ENCODE measurements around the gene DAGLA.

The DAGLA gene

GRCh38 chr11:61709572-61709971 is 29.4 kb downstream of the DAGLA start:
- no peak for DNase-seq (ENCODE audit: low spot score)

DNA sequence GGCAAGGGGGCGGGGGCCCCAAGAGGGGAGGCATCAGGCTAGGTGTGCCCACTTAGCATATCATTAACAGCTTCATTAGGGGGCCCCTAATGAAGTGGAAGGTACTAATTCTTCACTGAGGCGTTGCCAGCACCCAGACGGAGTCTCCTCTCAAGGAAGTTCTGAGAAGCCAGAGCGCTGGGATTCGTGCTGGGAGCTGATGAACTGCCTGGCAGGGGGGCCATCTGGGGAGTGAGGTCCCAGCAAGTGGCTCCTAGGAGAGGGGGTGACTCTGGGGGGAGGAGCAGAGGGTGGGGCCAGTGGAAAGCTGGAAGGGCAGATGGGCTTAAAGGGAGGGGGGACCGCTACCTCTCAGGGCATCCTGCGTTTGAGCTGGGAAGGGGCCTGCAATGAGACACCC is 29.8 kb downstream of the DAGLA start:
- DNase-seq (ENCODE audit: low spot score): no peak

DNA sequence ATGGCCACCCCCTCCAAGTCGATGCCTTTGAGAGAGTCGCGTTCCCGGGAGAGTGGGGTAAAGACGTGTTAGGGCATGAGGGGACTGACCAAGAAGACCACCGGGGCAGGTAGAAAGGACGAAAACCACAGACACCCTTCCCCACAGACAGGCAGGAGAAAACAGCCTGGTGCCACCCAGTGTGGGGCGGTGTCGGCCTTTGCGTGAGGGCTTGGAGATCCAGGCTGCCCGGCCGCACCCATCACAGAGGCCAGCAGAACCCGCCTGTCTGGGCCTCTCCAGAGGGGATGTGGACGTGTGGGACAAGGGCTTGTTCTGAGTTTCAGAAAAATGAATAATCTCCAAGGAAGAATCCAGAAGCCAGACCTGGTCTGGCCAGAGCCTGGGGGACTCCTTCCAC is 30.8 kb downstream of the DAGLA start:
- no peak for DNase-seq (ENCODE audit: low spot score)

DNA sequence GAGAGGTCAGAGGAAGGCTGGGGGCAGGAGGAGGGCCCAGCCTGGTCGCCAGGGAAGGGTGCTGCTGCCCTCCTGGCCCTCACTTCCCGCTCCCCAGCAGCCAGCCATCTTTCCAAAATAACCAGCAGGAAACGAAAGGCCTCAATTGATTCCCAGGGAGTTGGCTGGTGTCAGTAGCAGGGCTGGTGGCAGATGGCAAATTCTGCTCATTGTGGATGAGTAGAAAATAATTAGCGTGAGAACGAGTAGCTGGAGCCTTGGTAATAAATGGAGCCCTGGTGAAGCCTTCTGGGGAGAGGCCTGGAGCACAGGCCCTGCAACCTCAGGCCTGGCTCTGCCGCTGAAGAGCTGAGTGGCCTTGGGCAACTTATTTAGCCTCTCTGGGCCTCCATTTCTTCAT is 31.3 kb downstream of the DAGLA start:
- DNase-seq (ENCODE audit: low spot score): no peak

- no peak for DNase-seq (ENCODE audit: low spot score)
Measured at GRCh38 chr11:61712314-61712713, 32.1 kb downstream of the DAGLA start.

GRCh38 chr11:61712846-61713245 is 32.7 kb downstream of the DAGLA start:
- no peak for DNase-seq (ENCODE audit: low spot score)

DNA sequence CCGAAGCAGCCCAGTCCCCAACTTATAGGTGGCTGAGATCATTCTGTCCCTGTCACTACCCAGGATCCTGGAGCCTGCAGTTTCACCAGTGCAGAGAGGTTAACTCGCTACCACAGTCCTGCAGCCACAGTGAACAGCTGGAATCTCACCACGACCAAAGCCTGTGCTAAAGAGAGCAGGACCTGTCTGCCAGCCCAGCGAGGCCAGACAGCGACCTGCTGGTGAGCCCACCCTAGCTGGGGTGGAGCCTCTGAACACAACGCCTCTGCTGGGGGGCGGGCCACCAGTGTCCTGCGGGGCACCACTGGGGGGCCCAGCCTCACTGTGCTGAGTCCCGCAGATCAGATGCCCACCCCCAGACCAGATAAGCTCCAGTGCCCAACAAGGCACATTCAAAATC is 33.3 kb downstream of the DAGLA start:
- DNase-seq (ENCODE audit: low spot score): no peak

GRCh38 chr11:61713906-61714305 is 33.7 kb downstream of the DAGLA start:
- no peak for DNase-seq (ENCODE audit: low spot score)

- no peak for DNase-seq (ENCODE audit: low spot score)
Measured at GRCh38 chr11:61714316-61714715, 34.1 kb downstream of the DAGLA start.

GRCh38 chr11:61714916-61715315 is 34.7 kb downstream of the DAGLA start:
- DNase-seq (ENCODE audit: low spot score): no peak

DNA sequence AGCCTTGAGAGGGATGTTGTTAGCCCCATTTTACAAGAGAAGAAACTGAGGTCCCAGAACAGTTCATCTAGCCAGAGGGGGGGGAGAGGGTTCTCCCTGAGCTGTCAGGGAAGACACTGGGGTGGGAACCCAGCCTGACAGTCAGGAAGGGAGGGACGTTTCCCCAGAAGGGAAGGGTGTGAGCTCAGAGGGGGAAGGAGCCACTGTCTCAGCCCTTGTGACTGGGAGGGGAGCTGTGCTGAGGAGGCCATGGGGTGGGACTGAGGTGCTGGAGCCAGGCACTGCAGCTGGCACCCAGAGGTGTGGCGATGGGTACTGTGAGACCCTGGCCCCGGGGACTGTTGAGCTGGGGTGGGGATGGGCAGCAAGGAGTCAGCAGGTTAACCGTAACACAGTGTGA is 35.7 kb downstream of the DAGLA start:
- no peak for DNase-seq (ENCODE audit: low spot score)

- DNase-seq (ENCODE audit: low spot score): no peak
Measured at GRCh38 chr11:61716478-61717285, 36.5 kb downstream of the DAGLA start.

DNA sequence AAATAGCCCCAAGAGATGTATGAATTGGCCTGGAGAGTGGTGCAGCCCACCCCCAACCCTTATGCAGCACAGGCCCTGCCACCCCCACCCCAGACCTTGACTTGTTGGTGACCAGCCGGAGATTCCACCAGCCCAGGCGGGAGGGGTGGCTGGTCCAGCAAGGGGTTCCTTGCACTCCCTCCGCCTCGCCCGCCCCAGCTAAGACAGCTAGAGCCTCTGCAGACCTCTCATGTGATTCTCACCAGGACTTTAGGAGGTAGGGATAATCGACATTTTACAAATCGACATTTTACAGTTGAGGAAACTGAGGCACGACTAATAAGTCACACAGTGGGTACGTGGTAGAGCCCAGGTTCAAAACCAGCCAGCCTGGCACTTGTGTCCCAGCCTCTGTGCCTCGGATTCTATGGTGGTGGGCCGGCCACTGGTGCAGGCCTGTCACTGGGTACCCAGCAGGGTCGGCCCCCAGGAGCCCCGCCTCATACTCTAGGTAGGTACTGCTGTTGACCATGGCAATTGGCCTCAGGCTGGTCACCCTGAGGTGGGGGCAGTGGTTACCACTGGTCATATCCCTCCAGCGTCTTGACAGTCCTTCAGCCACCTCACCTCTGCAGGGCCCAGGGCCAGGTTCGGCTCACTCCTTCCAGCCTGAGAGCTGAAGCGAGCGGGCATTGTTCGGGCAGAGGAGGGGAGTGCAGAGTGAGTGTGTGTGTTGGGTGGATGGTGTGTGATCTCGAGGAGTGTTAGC is 37.3 kb downstream of the DAGLA start:
- DNase-seq (ENCODE audit: low spot score): no peak

DNA sequence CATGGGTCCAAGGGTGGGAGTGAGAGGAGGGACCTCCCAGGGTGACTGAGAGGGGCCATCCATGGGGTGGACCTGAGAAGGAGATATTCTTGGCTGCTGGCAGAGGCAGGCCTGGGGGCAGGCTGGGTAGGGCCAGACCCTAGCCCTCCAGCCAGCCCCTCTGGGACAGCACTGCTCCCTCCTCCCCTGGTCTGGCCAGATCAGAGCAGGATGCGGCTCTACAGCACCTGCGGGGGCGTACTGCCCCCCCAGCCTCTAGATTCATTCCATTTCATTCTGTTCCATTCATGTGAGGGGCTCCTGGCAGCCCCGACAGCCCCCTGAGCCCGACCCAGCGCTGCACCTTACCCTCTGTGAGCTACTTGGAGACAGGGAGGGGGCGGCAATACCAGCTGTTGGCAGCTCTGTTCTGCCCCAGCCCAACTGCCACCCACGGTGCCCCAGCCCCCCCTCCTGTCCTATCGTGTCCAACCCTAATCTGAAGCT is 37.9 kb downstream of the DAGLA start:
- DNase-seq (ENCODE audit: low spot score): no peak

- no peak for DNase-seq (ENCODE audit: low spot score)
Measured at GRCh38 chr11:61718621-61719302, 38.6 kb downstream of the DAGLA start.

DNA sequence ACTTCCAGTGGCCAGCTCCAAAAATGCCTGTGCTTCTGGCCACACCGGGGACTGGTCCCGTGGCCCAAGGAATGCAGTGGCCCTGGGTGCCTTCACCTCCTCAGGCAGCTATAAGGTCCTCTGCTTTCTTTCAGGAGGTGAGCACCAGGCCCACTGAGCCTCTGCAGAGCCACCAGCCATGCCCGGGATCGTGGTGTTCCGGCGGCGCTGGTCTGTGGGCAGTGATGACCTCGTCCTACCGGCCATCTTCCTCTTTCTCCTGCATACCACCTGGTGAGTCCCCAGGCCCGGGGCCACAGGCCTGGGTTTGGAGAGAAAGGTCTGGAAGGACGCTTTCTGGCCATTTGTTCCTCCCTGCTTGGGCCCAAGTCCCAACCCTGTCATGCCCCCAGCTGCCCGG is 39.8 kb downstream of the DAGLA start:
- DNase-seq (ENCODE audit: low spot score): no peak

GRCh38 chr11:61720597-61720996 is 40.4 kb downstream of the DAGLA start:
- DNase-seq (ENCODE audit: low spot score): no peak

DNA sequence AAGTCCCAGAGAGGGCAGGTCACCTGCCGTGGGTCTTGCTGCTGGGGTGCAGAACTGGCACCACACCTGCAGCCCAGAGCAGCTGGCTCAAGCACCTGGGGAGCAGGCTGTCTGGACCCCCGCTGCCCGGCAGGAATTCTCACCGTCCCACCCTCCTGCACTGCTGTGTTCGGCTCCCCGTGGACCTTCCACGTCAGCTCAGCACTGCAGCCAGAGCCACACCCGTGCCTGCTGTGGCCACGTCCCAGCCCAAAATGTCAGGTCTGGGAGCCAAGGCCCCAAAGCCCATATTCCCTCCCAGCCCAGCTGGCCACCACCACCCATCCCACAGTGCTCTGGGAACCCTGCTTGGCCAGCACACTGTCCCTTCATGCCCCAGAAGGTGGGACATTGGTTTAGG is 44.2 kb downstream of the DAGLA start:
- no peak for DNase-seq (ENCODE audit: low spot score)

GRCh38 chr11:61725781-61726231 is 45.6 kb downstream of the DAGLA start:
- DNase-seq (ENCODE audit: low spot score): no peak

- DNase-seq (ENCODE audit: low spot score): no peak
Measured at GRCh38 chr11:61726775-61727174, 46.6 kb downstream of the DAGLA start.

DNA sequence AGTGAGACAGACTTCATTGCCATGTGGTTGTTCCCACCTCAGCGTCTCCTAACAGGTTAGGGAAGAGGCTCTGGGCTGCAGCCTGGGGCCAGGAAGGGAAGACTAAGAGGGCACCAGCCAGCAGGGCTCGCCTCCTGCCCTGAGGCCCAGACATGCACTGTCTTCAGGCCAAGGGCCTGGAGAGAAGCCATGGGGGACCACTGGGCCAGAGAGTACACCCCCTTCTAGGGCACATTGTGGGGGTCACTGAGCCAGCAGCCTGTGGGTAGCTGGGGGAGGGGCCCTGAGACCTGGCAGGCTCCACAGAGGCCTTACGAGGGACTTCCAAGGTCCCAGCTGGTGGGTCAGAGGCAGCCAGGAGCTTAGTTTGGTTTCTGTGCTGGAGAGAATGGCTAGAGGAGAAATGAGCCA is 47.2 kb downstream of the DAGLA start:
- peak; percentile 51 for DNase-seq (ENCODE audit: low spot score)

DNA sequence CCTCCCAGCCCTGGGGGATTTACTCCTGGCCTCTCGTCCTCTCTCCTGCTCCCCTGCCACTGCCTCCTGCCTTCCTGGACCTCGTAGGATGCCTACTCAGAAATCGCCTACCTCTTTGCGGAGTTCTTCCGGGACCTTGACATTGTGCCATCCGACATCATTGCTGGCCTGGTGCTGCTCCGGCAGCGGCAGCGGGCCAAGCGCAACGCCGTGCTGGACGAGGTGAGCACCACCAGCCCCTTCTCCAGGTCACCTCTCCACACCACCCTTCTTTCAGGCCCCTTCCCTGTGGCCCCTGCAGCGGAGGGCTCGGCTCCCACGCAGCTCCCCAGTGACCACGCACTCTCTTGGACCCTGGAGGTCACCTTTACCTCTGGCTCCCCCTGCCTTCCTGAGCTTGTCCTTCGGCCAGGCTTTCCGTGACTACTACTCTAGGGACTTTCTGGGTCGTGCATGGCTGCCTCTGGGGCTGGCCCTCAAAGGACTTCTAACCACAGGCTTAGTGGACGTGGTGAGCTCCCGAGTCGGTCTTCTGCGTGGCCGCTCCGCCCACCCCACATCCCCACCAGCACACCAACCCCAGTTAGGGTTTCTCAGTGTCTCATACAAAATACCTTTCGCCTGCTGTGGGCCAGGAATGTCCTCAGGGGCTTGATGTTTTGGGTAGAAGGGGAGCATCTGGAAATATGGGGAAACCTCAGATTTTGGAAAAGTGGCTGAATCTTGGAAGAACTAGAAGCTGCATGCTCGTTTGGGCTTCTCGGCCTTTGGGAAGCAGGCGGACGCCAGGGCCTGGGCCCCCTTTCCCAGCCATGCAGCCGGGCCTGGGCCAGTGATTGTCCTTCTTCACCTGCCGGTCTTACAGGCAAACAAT is 48.1 kb downstream of the DAGLA start:
- no peak for DNase-seq (ENCODE audit: low spot score)

All from globus pallidus (tissue), 1 donor.